ENCODE data around the gene DROSHA. TPM values are rescaled to one million over a fixed set of nuclear protein-coding genes. Genes with fewer than 3 reads are reported as not detected.
A peak's percentile ranks its signal among the peaks of the same experiment; 100 is the strongest.

Gene DROSHA
- total RNA-seq, 1 experiment from 2014 or later: 58.3 TPM

GRCh38 chr5:31485376-31486207 is 46.3 kb downstream of the DROSHA start:
- Histone ChIP-seq H3K36me3 (ENCODE audit: insufficient read depth, low read length) (peaks cover 32% of the 10 kb centered on the region; the same call in 1 of the 2 replicates), H3K9ac (ENCODE audit: low read length) (no peak overlapping the region), H3K27ac (ENCODE audit: low read length) (no peak overlapping the region), H4K20me1 (ENCODE audit: insufficient read depth, low read depth, low read length) (no peaks in the 10 kb centered on the region), H3K4me2 (ENCODE audit: low read depth, low read length, poor library complexity, severe bottlenecking) (no peak overlapping the region), H2AFZ (ENCODE audit: low read length) (no peak overlapping the region), H3K4me1 (ENCODE audit: low read length) (peaks cover 3% of the 10 kb centered on the region), H3K9me3 (ENCODE audit: low read length) (no peaks in the 10 kb centered on the region), H3K79me2 (ENCODE audit: low read length) (peaks cover 18% of the 10 kb centered on the region), H3K4me3 (ENCODE audit: low read length) (no peak overlapping the region), H3K27me3 (ENCODE audit: low read length) (no peaks in the 10 kb centered on the region), H3K9me2 (replicated peaks; ENCODE audit: insufficient read depth, low read length) (no peaks in the 10 kb centered on the region)
- no peak for DNase-seq

GRCh38 chr5:31481531-31482165 is 50.2 kb downstream of the DROSHA start:
- Histone ChIP-seq H3K4me3 (ENCODE audit: low read length) (no peak overlapping the region), H3K27ac (ENCODE audit: low read length) (no peak overlapping the region), H2AFZ (ENCODE audit: low read length) (no peak overlapping the region), H3K9me2 (replicated peaks; ENCODE audit: insufficient read depth, low read length) (no peaks in the 10 kb centered on the region), H3K4me2 (ENCODE audit: low read depth, low read length, poor library complexity, severe bottlenecking) (no peak overlapping the region), H3K79me2 (ENCODE audit: low read length) (peaks cover 9% of the 10 kb centered on the region), H3K9ac (ENCODE audit: low read length) (no peak overlapping the region), H4K20me1 (ENCODE audit: insufficient read depth, low read depth, low read length) (no peaks in the 10 kb centered on the region), H3K36me3 (ENCODE audit: insufficient read depth, low read length) (peaks cover 33% of the 10 kb centered on the region; the same call in 1 of the 2 replicates), H3K9me3 (ENCODE audit: low read length) (no peaks in the 10 kb centered on the region), H3K27me3 (ENCODE audit: low read length) (no peaks in the 10 kb centered on the region), H3K4me1 (ENCODE audit: low read length) (peaks cover 13% of the 10 kb centered on the region)
- DNase-seq: no peak

GRCh38 chr5:31479706-31480105 is 52.2 kb downstream of the DROSHA start:
- Histone ChIP-seq H3K9ac (ENCODE audit: low read length) (no peak overlapping the region), H3K4me3 (ENCODE audit: low read length) (no peak overlapping the region), H4K20me1 (ENCODE audit: insufficient read depth, low read depth, low read length) (no peaks in the 10 kb centered on the region), H3K4me1 (ENCODE audit: low read length) (peaks cover 13% of the 10 kb centered on the region), H3K79me2 (ENCODE audit: low read length) (peaks cover 4% of the 10 kb centered on the region), H3K9me3 (ENCODE audit: low read length) (no peaks in the 10 kb centered on the region), H3K36me3 (ENCODE audit: insufficient read depth, low read length) (peaks cover 18% of the 10 kb centered on the region; the same call in 1 of the 2 replicates), H3K4me2 (ENCODE audit: low read depth, low read length, poor library complexity, severe bottlenecking) (peak overlapping the region; percentile 13), H3K9me2 (replicated peaks; ENCODE audit: insufficient read depth, low read length) (no peaks in the 10 kb centered on the region), H3K27ac (ENCODE audit: low read length) (no peak overlapping the region), H2AFZ (ENCODE audit: low read length) (no peak overlapping the region), H3K27me3 (ENCODE audit: low read length) (no peaks in the 10 kb centered on the region)
- DNase-seq: peak; percentile 43

DNA sequence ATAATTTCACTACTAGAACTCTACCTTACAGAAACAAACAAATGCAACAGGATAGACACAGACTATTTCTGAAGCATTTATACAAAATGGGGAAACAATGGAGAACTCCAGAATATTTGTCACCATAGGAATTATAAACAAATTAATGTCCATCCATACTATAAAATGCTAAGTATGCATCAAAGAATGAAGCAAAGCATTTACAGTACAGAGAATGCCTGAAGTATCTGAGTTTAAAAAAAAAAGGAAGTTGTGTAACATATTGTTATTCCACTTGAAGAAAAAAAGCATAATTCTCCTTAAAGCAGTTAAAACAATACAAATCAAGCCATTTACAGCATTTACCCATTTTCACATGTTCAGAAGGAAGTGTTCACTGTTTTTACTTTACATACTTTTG is 53.0 kb downstream of the DROSHA start:
- no peak for DNase-seq
- Histone ChIP-seq H3K9me3 (ENCODE audit: low read length) (no peaks in the 10 kb centered on the region), H3K36me3 (ENCODE audit: insufficient read depth, low read length) (peaks cover 16% of the 10 kb centered on the region; the same call in 1 of the 2 replicates), H3K9me2 (replicated peaks; ENCODE audit: insufficient read depth, low read length) (no peaks in the 10 kb centered on the region), H4K20me1 (ENCODE audit: insufficient read depth, low read depth, low read length) (no peaks in the 10 kb centered on the region), H3K27me3 (ENCODE audit: low read length) (no peaks in the 10 kb centered on the region), H3K79me2 (ENCODE audit: low read length) (peaks cover 4% of the 10 kb centered on the region), H3K4me1 (ENCODE audit: low read length) (peaks cover 13% of the 10 kb centered on the region), H3K4me3 (ENCODE audit: low read length) (no peak overlapping the region), H3K4me2 (ENCODE audit: low read depth, low read length, poor library complexity, severe bottlenecking) (no peak overlapping the region), H3K9ac (ENCODE audit: low read length) (no peak overlapping the region), H3K27ac (ENCODE audit: low read length) (no peak overlapping the region), H2AFZ (ENCODE audit: low read length) (no peak overlapping the region)

DNA sequence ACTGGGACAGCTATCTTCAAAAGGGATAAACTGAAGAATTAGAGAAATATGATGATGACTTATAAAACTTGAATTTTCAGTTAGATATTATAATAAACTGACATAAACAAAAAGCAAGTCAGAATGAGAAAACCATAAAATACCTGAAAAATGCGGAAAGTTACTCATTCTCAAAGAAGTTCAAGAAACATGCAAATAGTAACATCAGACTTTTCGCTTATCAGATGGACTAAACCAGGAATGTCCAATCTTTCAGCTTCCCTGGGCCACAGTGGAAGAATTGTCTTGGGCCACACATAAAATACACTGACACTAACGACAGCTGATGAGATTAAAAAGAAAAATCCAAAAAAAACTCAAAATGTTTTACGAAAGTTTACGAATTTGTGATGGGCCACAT is 53.9 kb downstream of the DROSHA start:
- peaks cover 13% of the 10 kb centered on the region for H3K4me1 ChIP-seq (ENCODE audit: low read length)
- H3K27ac ChIP-seq (ENCODE audit: low read length): no peak overlapping the region
- no peaks in the 10 kb centered on the region for H4K20me1 ChIP-seq (ENCODE audit: insufficient read depth, low read depth, low read length)
- peaks cover 17% of the 10 kb centered on the region for H3K36me3 ChIP-seq (ENCODE audit: insufficient read depth, low read length)
- no peak overlapping the region for H3K9ac ChIP-seq (ENCODE audit: low read length)
- H3K79me2 ChIP-seq (ENCODE audit: low read length): peaks cover 4% of the 10 kb centered on the region
- no peaks in the 10 kb centered on the region for H3K9me2 ChIP-seq (replicated peaks; ENCODE audit: insufficient read depth, low read length)
- no peaks in the 10 kb centered on the region for H3K27me3 ChIP-seq (ENCODE audit: low read length)
- H3K4me2 ChIP-seq (ENCODE audit: low read depth, low read length, poor library complexity, severe bottlenecking): no peak overlapping the region
- H2AFZ ChIP-seq (ENCODE audit: low read length): no peak overlapping the region
- H3K9me3 ChIP-seq (ENCODE audit: low read length): no peaks in the 10 kb centered on the region
- DNase-seq: no peak
- H3K4me3 ChIP-seq (ENCODE audit: low read length): no peak overlapping the region

GRCh38 chr5:31477516-31477915 is 54.4 kb downstream of the DROSHA start:
- Histone ChIP-seq H3K9me3 (ENCODE audit: low read length) (no peaks in the 10 kb centered on the region), H4K20me1 (ENCODE audit: insufficient read depth, low read depth, low read length) (no peaks in the 10 kb centered on the region), H3K27me3 (ENCODE audit: low read length) (no peaks in the 10 kb centered on the region), H3K36me3 (ENCODE audit: insufficient read depth, low read length) (peaks cover 22% of the 10 kb centered on the region), H3K4me2 (ENCODE audit: low read depth, low read length, poor library complexity, severe bottlenecking) (no peak overlapping the region), H2AFZ (ENCODE audit: low read length) (no peak overlapping the region), H3K9ac (ENCODE audit: low read length) (no peak overlapping the region), H3K27ac (ENCODE audit: low read length) (no peak overlapping the region), H3K9me2 (replicated peaks; ENCODE audit: insufficient read depth, low read length) (no peaks in the 10 kb centered on the region), H3K4me1 (ENCODE audit: low read length) (peaks cover 13% of the 10 kb centered on the region), H3K4me3 (ENCODE audit: low read length) (no peak overlapping the region), H3K79me2 (ENCODE audit: low read length) (peaks cover 4% of the 10 kb centered on the region)
- DNase-seq: no peak

GRCh38 chr5:31476738-31477141 is 55.2 kb downstream of the DROSHA start:
- H3K36me3 ChIP-seq (ENCODE audit: insufficient read depth, low read length): peaks cover 16% of the 10 kb centered on the region
- H3K4me2 ChIP-seq (ENCODE audit: low read depth, low read length, poor library complexity, severe bottlenecking): no peak overlapping the region
- no peak overlapping the region for H3K9ac ChIP-seq (ENCODE audit: low read length)
- no peak overlapping the region for H3K4me3 ChIP-seq (ENCODE audit: low read length)
- DNase-seq: no peak
- H3K79me2 ChIP-seq (ENCODE audit: low read length): peaks cover 4% of the 10 kb centered on the region
- no peaks in the 10 kb centered on the region for H3K27me3 ChIP-seq (ENCODE audit: low read length)
- H3K27ac ChIP-seq (ENCODE audit: low read length): no peak overlapping the region
- H3K4me1 ChIP-seq (ENCODE audit: low read length): peaks cover 13% of the 10 kb centered on the region
- H3K9me3 ChIP-seq (ENCODE audit: low read length): no peaks in the 10 kb centered on the region
- H2AFZ ChIP-seq (ENCODE audit: low read length): no peak overlapping the region
- H3K9me2 ChIP-seq (replicated peaks; ENCODE audit: insufficient read depth, low read length): no peaks in the 10 kb centered on the region
- no peaks in the 10 kb centered on the region for H4K20me1 ChIP-seq (ENCODE audit: insufficient read depth, low read depth, low read length)

DNA sequence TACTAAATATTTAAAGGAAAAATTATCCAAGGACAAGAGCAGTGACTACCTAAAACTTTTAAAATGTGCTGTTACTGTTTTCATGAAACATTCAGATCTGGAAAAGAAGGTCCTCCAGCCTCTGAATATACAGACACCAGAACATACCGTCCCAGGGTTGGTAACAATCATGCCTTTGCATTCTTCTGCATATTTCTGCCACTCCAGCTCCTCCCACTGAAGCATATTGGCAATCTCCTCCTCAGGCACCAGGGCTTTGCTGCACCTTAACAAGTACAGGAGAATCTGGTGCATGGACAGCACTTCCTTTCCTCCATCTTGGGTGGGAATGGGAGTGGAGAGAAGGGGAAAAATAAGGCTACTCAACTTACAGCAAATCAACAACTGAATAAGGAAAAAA is 60.0 kb downstream of the DROSHA start:
- Histone ChIP-seq H3K79me2 (ENCODE audit: low read length) (no peaks in the 10 kb centered on the region), H3K9me2 (replicated peaks; ENCODE audit: insufficient read depth, low read length) (no peaks in the 10 kb centered on the region), H3K4me2 (ENCODE audit: low read depth, low read length, poor library complexity, severe bottlenecking) (no peak overlapping the region), H3K4me3 (ENCODE audit: low read length) (no peak overlapping the region), H3K9ac (ENCODE audit: low read length) (no peak overlapping the region), H3K36me3 (ENCODE audit: insufficient read depth, low read length) (peaks cover 34% of the 10 kb centered on the region), H4K20me1 (ENCODE audit: insufficient read depth, low read depth, low read length) (no peaks in the 10 kb centered on the region), H3K4me1 (ENCODE audit: low read length) (no peaks in the 10 kb centered on the region), H2AFZ (ENCODE audit: low read length) (no peak overlapping the region), H3K9me3 (ENCODE audit: low read length) (no peaks in the 10 kb centered on the region), H3K27ac (ENCODE audit: low read length) (no peak overlapping the region), H3K27me3 (ENCODE audit: low read length) (no peaks in the 10 kb centered on the region)
- no peak for DNase-seq

All from Karpas-422 (cell line).